GM12891 (cell line): ENCODE measurements around the gene CTNNA1.

Source experiments
- POLR2A ChIP-seq: IDR thresholded peaks from 2 replicates; pipeline ENCODE4 v1.6.1; 2011; ENCODE audit warnings: low read depth, low read length, control low read depth
- POLR2AphosphoS5 ChIP-seq: IDR thresholded peaks from 2 replicates; pipeline ENCODE4 v1.6.1; 2011; ENCODE audit warnings: low read depth, low read length, control low read depth
- TAF1 ChIP-seq: IDR thresholded peaks from 2 replicates; pipeline ENCODE4 v1.6.1; 2011; ENCODE audit warnings: low read depth, low read length, control low read depth

DNA sequence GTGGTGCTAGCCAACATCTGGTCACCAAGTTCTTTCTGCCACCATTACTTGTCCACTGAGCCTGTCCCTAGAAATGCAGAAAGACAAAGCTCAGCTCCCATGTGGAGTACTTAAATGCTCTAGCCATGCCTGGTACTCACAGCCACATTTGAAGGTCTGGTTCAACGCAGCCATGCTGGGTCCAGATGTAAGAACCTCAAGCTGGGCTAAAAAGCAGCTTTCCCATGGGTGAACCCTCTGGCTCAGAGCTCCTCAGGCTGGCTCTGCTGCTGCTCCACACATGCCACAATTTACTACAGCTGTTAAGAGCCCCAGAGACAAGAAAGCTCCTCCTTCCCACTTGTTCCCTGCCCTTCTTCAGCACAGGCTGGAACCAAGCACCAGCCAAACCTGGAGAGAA, 219.0 kb downstream of the CTNNA1 start:
- no peak for TF ChIP-seq POLR2A
- no peak for TF ChIP-seq TAF1
- no peak for TF ChIP-seq POLR2AphosphoS5
